Activated B cell treated with CpG ODN at 0.5 μM for 24 hours (primary cell): ENCODE results near the gene RDH13. TPM values are rescaled to one million over a fixed set of nuclear protein-coding genes. Genes with fewer than 3 reads are reported as not detected.
A peak's percentile ranks its signal among the peaks of the same experiment; 100 is the strongest.
"Not testable (repeated sequence)": the region's sequence is repeated elsewhere in the genome, so short reads cannot be mapped to it uniquely, and the experiment has no call there.

Experiments
- ATAC-seq: fragments of 200-7000 bp; cut with Tn5 transposase; one replicate; pipeline ENCODE4 v1.10.0; 2021; ENCODE audit warnings: low read depth, mild to moderate bottlenecking, moderate library complexity
- CTCF ChIA-PET: fragments of 350-600 bp; sonication (Branson Sonifier 250); formaldehyde crosslinking; loops from one replicate; lab custom pipeline; 2021; ENCODE audit warnings: antibody characterized with exemption; lab: Charles Lee
- POLR2A ChIA-PET: fragments of 350-600 bp; sonication (Branson Sonifier 250); formaldehyde crosslinking; loops from one replicate; lab custom pipeline; 2021; ENCODE audit warnings: antibody characterized with exemption; lab: Charles Lee
- DNase-seq: peaks from one replicate; pipeline ENCODE4 v3.0.0; 2022
- H3K27ac Mint-ChIP-seq: one replicate; pipeline ENCODE4 v1.8.0; 2020; ENCODE audit warnings: mixed read lengths
- H3K27me3 Mint-ChIP-seq: one replicate; pipeline ENCODE4 v1.8.0; 2021; ENCODE audit warnings: mixed read lengths
- H3K36me3 Mint-ChIP-seq: one replicate; pipeline ENCODE4 v1.8.0; 2021; ENCODE audit warnings: low read depth, mixed read lengths
- H3K4me1 Mint-ChIP-seq: one replicate; pipeline ENCODE4 v1.8.0; 2021; ENCODE audit warnings: mixed read lengths
- H3K4me3 Mint-ChIP-seq: one replicate; pipeline ENCODE4 v1.8.0; 2020; ENCODE audit warnings: mild to moderate bottlenecking, mixed read lengths
- H3K9me3 Mint-ChIP-seq: one replicate; pipeline ENCODE4 v1.8.0; 2020; ENCODE audit warnings: mixed read lengths
- CTCF ChIP-seq: fragments of 200-600 bp; IDR thresholded peaks from one replicate; pipeline ENCODE4 v1.8.0; 2022; ENCODE audit warnings: antibody characterized with exemption, mild to moderate bottlenecking
- intact Hi-C: fragments of 100-400 bp; cut with micrococcal nuclease; formaldehyde crosslinking; loops from one replicate; pipeline ENCODE4 v1.15.1; 2024
- total RNA-seq: library from RNA; stranded (reverse); gene quantifications from 2 replicates; pipeline ENCODE4 v1.2.3, GENCODE V29; 2022

Gene RDH13
- total RNA-seq, 1 donor from 2014 or later: 12.4 TPM

GRCh38 chr19:55005684-55006488 is 57.1 kb downstream of the RDH13 start:
- ChIA-PET CTCF (no interaction called here), POLR2A (interaction anchor here (0.6 kb wide), 1 partner anchor 52 kb away, joined by 3 read pairs; no protein-coding TSS in a partner anchor)
- intact Hi-C loops: loop anchor here (2.0 to 5.0 kb wide), 2 partner anchors 47 to 56 kb away; partner anchors contain the start of gene RDH13
- peaks cover 28% of the 10 kb centered on the region for H3K36me3 Mint-ChIP-seq
- no peak for TF ChIP-seq CTCF
- DNase-seq (peak; percentile 18), ATAC-seq (peak; percentile 84)
- peak overlapping the region; percentile 87 for H3K4me3 Mint-ChIP-seq
- peaks cover 34% of the 10 kb centered on the region for H3K9me3 Mint-ChIP-seq
- peaks cover 19% of the 10 kb centered on the region for H3K4me1 Mint-ChIP-seq
- peak overlapping the region; percentile 88 for H3K27ac Mint-ChIP-seq
- H3K27me3 Mint-ChIP-seq: peaks cover 12% of the 10 kb centered on the region

GRCh38 chr19:55000761-55001160 is 62.2 kb downstream of the RDH13 start:
- ChIA-PET CTCF (no interaction called here), POLR2A (no interaction called here)
- H3K4me1 Mint-ChIP-seq: peaks cover 7% of the 10 kb centered on the region
- H3K27me3 Mint-ChIP-seq: peaks cover 9% of the 10 kb centered on the region
- no peak overlapping the region for H3K4me3 Mint-ChIP-seq
- peaks cover 20% of the 10 kb centered on the region for H3K36me3 Mint-ChIP-seq
- TF ChIP-seq CTCF: no peak
- no peak for ATAC-seq
- intact Hi-C loops: no loop called here
- peaks cover 23% of the 10 kb centered on the region for H3K9me3 Mint-ChIP-seq
- DNase-seq: no peak
- H3K27ac Mint-ChIP-seq: no peak overlapping the region

GRCh38 chr19:54998751-54999239 is 64.2 kb downstream of the RDH13 start:
- ATAC-seq, DNase-seq, CTCF ChIA-PET, POLR2A ChIA-PET, H3K9me3 Mint-ChIP-seq, H3K4me3 Mint-ChIP-seq, intact Hi-C loops, H3K4me1 Mint-ChIP-seq, H3K27ac Mint-ChIP-seq, H3K27me3 Mint-ChIP-seq: not testable (repeated sequence)
- H3K36me3 Mint-ChIP-seq: peaks cover 25% of the 10 kb centered on the region

- H3K4me1 Mint-ChIP-seq: no peaks in the 10 kb centered on the region
- no peak for ATAC-seq
- peaks cover under 1% of the 10 kb centered on the region for H3K27me3 Mint-ChIP-seq
- intact Hi-C loops: no loop called here
- no peak for TF ChIP-seq CTCF
- CTCF ChIA-PET: no interaction called here
- H3K4me3 Mint-ChIP-seq: no peak overlapping the region
- no peak for DNase-seq
- no peak overlapping the region for H3K27ac Mint-ChIP-seq
- H3K36me3 Mint-ChIP-seq: peaks cover 24% of the 10 kb centered on the region
- POLR2A ChIA-PET: no interaction called here
- H3K9me3 Mint-ChIP-seq: no peaks in the 10 kb centered on the region
Observed at GRCh38 chr19:54995561-54995960, 67.4 kb downstream of the RDH13 start.

Other genes with a start within 250 kb of the RDH13 start
- gene KIR3DL1, start 246.7 kb downstream of the RDH13 start, total RNA-seq: not detected in 2 replicates
- gene KIR2DS4, start 230.5 kb downstream of the RDH13 start, total RNA-seq: not detected in 2 replicates
- gene KIR3DL2, start 212.7 kb downstream of the RDH13 start, total RNA-seq: not detected in 2 replicates
- gene FCAR, start 188.9 kb downstream of the RDH13 start, total RNA-seq: 0.20 TPM in 1 of 2 replicates, not detected in the other
- not detected in 2 replicates for gene NCR1, start 157.0 kb downstream of the RDH13 start, total RNA-seq
- 0.27 and 0.33 TPM in 2 replicates for gene NLRP7, start 115.6 kb downstream of the RDH13 start, total RNA-seq
- gene NLRP2, start 96.8 kb downstream of the RDH13 start, total RNA-seq: 28.9 and 31.7 TPM in 2 replicates
- gene GP6, start 24.9 kb downstream of the RDH13 start, total RNA-seq: not detected in 2 replicates
- 0.38 and 1.0 TPM in 2 replicates for gene EPS8L1, start 12.7 kb upstream of the RDH13 start, total RNA-seq
- 115 and 139 TPM in 2 replicates for gene PPP1R12C, start 54.5 kb upstream of the RDH13 start, total RNA-seq
- not detected in 2 replicates for gene TNNT1, start 86.1 kb upstream of the RDH13 start, total RNA-seq
- gene TNNI3, start 94.6 kb upstream of the RDH13 start, total RNA-seq: not detected in 2 replicates
- gene DNAAF3, start 103.5 kb upstream of the RDH13 start, total RNA-seq: not detected in 2 replicates
- not detected in 2 replicates for gene SYT5, start 117.1 kb upstream of the RDH13 start, total RNA-seq
- gene PTPRH, start 146.4 kb upstream of the RDH13 start, total RNA-seq: not detected in 2 replicates
- gene TMEM86B, start 165.6 kb upstream of the RDH13 start, total RNA-seq: 12.6 and 14.8 TPM in 2 replicates
- gene PPP6R1, start 195.9 kb upstream of the RDH13 start, total RNA-seq: 203 and 220 TPM in 2 replicates
- gene HSPBP1, start 217.0 kb upstream of the RDH13 start, total RNA-seq: 32.2 and 32.9 TPM in 2 replicates
- 1.3 and 2.7 TPM in 2 replicates for gene BRSK1, start 220.8 kb upstream of the RDH13 start, total RNA-seq